ENCODE measurements around the gene RIPOR2.

The RIPOR2 gene

DNA sequence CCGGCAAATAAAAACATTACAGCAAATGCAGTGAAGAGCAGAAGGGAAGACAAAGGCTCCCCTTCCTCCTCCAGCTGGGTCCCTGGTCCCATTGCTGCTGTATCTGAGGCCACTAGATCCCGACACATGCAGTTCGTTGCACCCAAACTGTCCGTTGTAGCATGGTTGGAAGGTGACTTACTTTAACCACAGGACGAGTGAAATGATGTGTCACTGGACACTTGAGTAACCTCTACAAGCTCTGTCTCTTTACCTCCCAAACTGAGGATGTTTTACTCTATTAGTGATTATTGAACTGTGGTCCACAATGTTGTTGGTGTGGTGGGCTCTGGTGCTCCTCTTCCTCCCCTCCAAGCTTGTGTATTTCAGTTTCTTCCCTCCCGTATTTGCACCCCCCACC lies 90.9 kb downstream of the RIPOR2 start:
- no peak for DNase-seq (ENCODE audit: low read depth)

DNA sequence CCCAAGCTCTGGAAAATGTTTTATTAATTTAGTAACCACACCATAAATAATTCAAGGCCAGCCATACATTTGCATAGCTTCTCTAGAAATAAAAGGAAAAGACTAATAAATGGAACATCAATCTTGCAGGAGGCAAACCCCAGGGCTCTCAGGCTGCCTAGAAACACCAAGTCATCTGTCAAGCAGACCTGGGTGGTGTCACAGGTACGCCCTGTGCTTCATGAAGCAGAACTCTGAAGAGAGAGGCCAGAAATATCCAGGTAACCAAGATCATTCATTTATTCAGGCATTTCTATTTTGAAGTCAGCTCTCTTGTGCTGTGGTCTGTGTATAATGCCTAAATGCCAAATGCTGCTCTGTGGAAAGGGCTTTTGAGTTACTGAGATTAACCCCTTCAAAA lies 91.7 kb downstream of the RIPOR2 start:
- no peak for DNase-seq (ENCODE audit: low read depth)

DNA sequence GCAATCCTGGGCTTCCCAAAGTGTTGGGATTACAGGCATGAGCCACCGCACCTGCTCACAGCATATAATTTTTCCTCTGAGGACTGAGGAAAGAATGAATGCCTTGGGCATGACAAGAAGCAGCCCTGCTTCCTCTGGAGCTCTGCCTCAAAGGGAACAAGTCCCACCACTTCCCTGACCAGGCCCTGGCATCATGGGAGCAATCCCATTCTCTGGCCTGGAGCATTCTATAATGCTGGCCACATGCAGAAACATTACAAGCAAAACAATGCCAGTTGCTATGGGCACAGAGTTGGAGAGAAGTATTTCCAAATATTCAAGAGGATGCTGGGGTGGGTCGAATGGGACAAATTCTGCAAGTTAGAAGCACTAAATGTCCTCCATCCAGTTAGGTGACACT lies 95.6 kb downstream of the RIPOR2 start:
- no peak for DNase-seq (ENCODE audit: low read depth)

DNA sequence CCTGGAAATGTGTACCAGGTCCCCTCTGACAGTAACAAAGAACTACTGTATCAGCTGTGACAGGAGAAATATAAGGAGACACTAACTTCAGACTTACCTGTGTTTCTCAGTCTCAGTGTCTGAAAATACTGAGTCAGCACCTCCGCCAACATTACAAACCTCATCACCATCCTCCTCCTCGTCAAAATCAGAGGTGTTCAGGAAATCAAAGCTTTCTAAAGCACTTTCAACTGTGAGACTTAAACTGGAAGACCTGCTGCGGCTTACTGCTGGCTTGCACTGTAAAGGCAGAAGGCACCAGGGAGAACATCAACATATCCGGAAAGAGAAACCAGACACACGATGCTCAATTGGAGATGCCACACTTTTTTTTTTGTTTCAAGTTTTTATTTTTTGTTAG lies 96.8 kb downstream of the RIPOR2 start:
- no peak for DNase-seq (ENCODE audit: low read depth)

DNA sequence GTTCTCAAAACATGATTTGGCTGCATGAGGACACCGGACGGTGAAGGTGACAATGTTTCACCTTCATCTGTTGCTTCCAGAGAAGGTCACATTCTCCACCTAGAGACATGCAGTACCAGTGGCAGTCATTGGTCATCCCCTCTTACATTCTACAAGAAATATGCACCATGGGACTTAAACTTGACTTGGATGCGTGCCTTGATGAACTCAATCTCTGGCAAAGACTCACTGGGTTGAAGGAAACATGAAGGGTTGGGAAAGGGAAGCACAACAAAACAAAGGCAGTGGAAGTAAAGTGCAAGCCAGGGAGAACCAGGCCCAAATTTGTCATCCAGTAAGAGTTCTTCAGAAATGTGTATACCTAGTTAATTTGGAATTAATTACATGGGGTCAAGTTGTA lies 97.7 kb downstream of the RIPOR2 start:
- DNase-seq (ENCODE audit: low read depth): no peak

DNA sequence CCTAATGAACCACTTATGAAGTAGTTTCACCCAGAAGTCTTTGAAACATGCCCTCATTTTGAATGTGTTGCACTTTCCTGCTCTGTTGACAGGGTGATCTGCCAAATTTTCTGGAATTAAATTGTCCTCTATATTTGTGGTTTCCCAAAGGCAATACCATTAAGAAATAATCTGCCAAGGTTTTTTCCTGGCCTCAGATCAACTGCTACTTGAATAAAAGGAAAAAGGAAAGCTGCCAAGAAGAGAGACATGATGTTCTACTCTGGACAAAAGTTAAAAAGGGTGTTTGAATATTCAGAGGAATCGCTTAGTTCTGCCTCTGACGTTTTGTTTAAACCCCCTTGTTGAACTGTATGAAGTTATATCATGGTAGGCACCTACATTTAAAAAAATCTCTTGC lies 99.7 kb downstream of the RIPOR2 start:
- DNase-seq (ENCODE audit: low read depth): no peak

DNA sequence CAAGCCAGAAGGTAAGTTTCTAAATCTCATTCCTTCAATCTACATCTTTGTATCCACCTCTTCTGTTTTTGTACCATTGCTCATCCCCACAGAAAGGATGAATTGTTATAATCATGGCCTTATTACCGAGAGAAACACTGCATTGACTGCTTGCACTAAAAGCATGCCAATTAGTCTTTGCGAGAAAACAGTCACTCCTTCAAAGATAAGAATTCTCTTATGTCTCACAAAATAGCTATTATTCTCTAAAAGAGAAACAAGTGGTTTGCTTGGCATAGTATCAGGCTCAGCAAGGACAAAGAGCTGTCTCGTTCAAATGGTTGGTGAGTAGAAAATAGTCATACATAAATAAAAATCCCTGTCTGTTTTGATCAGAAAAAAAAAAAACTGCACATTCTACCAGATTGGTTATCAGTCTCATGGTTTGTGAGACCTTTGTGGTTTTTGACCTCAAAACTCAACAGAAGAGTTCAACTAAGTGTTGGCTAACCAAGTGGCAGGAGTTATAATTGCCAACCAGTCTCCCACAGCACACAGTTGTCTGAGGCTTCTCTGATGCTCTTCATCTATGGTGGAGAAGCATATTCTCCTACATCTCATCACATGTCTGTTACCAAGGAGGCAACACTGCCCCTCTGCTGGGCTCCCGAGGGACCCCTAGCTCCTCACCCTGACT lies 101.9 kb downstream of the RIPOR2 start:
- no peak for DNase-seq (ENCODE audit: low read depth)

DNA sequence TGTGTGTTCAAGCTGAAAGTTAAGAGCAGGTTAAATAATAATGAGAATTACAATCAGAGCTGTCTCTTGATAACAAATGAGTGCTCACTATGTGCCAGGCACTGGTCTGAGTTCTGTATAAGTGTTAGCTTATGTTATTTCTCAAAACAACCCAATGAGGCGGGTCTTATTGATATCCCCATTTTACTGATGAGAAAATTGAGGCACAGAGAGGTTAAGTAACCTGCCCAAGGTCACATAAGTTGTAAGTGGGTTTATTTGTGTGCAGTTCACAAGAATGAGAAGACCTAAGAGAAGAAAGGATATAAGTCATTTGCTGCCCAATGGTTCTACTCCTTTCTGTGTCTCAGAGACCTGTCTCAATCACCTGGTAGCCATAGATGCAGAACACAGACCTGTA lies 103.0 kb downstream of the RIPOR2 start:
- DNase-seq (ENCODE audit: low read depth): no peak

DNA sequence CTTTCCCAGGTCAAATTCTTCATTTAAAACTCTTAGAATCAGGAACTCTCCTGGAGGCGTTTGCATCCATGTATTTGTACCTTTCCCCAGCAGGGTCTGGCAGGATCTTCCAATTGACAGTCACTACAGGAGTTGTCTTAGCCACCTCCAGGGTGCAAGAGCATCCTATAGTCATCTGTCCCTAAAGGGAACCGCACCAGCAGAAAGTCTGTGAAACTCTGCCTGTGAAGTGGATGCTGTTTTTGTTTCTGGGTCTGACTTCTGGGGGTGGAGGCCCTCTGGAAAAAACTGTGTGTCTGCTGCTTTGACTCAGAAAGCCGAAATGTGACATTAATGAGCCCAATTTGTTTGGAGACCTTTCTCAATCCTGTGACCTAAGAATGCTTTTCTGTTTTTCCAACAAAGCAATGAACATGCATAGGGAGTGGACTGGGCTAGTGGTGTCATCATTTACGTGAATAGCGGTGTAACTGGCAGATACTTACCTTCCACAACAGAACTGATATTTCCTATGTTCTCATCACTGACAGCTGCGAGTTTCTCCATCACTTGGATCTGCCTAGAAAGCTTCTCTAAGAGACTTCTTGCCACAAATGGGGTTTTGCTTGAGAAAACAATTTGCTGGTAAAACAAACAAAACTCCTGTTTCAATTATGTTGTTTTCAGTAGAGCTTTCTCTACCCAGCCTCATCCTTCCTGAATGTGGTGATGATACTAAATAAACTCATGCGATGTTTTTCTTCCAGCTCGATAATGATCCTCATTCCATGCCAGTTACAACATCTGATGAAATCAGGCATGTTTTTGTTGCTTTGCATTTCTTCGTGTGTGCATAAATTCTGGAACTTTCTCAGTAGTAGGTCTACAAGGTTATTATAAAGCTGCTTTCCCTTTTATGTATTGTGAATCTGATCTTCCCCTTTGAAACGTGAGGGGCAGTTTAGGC lies 103.7 kb downstream of the RIPOR2 start:
- no peak for DNase-seq (ENCODE audit: low read depth)

DNA sequence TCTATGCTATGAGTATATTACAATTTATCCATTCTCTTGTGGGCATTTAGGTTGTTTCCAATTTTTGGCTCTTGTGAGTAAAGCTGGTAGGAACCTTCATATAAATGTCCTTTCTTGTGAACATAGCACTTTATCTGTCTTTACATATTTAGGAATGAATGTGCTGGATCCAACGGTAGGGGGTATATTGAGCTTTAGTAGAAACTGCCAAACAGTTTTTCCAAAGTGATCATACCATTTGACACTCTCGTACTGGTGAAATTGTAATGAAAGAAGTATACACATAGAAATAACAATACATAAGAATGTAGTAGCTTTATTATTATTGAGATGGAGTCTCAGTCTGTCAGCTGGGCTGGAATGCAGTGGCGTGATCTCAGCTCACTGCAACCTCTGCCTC lies 106.1 kb downstream of the RIPOR2 start:
- no peak for DNase-seq (ENCODE audit: low read depth)

DNA sequence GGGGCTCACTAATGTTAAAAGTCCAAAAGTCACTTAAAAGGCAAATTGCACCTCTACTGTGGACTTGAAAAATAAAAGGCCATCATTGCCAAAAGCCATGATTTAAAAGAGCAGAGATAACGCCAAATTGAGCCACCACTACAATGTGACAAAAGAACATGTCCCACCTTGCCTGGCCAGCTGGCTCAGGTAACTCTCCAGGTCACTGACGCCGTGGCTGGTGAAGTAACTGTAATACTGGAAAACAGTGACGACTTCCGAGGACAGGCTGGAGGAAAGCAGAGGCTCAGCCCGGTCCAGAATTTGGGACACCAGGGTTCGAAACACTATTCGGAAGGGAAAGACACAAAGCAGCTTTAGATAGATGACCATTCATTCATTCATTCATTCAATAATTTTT lies 107.8 kb downstream of the RIPOR2 start:
- no peak for DNase-seq (ENCODE audit: low read depth)

DNA sequence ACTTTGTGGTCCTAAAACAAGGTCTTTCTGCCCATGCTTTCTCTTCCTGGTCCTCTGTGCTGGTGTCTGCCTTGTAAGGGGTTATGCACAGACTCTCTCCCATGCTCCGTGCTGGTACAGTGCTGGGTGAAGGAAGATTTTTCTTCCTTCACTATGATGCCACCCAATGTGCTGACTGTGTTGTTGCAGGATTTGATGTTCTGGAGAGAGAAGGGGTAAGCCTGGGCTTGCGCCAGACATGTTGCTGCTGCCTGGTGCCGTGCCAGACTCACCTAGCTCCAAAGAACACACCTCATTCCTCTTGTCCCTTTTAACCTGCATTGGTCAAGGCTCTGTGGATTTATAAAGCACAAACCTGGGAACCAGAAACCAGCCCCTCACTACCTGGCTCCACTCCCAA lies 108.6 kb downstream of the RIPOR2 start:
- DNase-seq (ENCODE audit: low read depth): no peak

DNA sequence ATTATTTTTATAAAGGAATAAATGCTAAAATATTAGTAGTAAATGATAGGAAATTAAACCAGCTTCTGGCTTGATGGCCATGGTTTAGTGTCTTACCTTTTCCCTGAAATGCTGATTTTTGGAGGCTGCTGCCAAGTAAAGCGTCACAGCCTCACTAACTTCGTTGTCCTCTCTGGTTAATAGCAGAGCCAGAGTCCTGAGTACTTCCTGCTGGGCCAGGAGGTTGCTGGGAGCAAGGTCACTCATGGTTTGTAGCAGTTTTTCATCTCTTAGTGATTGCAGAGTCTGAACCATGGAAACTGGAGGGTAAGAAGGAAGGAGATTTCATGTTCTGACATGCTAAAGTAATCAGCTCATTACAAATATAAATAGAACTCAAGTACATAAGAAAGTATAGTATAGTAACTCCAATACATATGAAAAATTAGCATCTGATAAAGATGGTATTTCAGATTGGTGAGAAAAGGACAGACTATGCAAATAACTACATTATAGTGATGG lies 110.6 kb downstream of the RIPOR2 start:
- DNase-seq (ENCODE audit: low read depth): no peak

DNA sequence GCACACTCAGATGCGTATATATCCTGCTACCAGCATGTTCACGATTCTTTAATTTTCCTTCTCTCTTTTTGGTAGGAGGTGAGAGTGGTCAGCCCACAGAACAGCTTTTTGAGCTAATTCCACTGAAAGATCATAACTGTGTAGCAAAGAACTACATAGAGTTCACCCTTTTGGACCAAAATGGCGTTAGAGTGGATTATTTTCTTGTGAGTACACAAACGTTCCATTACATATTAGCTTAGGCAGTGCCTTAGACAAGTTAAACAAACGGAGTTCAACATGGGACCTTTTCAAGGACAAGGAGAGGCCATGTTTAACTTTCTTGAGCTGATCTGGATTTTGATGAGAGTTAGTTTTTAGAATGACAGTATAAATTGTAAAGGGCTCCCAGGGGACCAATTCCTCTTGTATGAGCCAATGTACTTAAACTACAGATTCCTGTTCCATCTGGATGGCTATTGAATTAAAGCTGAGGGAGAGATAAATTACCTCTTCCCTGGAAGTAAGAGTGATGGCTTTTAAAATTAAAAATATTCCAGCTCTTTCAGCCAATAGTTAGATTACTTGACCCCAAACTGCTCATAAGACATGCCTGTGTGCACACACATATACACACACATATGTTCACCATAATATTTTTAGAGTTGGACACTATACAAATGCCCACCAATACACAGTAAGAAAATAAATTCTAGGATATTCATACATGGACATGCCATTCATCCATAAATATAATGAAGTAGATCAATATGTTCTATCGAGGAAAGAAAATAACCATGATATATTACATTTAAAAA lies 111.4 kb downstream of the RIPOR2 start:
- DNase-seq (ENCODE audit: low read depth): no peak

DNA sequence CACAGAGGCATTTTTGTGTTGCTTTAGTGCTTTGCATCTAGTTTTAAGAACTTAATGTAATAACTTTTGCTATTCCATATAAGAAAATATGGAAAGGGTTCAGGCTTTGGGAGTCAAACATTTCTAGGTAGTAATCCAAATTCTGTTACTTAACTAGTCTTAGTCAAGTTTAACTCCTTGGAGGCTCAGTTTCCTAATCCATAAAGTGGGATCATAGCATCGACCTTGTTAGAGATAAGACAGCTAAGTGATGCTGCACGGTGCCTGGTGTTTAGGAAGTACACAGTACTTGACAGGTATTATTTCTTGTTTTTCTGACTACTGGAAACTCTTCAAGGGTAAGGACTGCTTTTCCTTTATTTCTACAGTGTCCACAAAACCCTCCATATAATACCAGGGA lies 112.6 kb downstream of the RIPOR2 start:
- DNase-seq (ENCODE audit: low read depth): no peak

DNA sequence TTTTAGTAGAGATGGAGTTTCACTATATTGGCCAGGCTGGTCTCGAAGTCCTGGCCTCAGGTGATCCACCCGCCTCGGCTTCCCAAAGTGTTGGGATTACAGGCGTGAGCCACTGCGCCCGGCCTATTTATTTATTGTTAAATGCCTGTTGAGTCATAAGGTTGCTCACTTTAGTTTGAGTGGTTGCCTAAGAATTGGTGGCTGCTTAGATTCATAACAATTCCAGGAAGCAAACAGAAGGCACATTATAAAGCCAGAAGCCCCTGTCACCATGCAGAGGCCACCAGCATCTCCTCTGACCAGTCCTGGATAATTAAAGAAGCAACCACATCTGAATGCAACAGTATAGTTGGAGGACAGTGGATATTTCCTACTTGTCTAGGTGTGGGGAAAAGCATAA lies 113.1 kb downstream of the RIPOR2 start:
- no peak for DNase-seq (ENCODE audit: low read depth)

DNA sequence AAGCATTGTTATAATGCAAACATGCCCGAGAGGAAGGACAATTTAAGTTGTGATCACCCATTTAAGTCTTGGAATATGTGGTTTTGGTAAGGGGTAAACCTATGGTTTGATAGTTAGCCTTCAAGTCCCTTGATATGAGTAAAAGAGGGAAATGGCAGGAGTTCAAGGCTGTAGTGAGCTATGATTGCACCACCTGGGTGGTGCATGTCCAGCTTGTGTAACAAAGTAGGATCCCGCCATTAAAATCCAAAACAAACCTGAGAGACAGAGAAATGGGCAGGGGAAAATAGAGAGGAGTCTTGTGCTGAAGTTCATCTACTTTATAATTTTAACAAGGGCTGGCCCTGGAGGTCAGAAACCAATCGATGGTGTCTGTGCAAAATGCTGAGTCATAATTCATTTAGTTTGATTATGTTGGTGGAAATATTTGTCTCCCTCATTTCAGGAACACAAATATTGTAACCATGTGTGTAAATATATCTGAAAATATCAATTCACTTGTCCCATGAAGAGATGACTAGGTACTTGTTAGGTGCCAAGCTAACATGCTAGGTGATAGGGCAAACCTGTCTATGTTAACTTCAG lies 113.8 kb downstream of the RIPOR2 start:
- DNase-seq (ENCODE audit: low read depth): no peak

DNA sequence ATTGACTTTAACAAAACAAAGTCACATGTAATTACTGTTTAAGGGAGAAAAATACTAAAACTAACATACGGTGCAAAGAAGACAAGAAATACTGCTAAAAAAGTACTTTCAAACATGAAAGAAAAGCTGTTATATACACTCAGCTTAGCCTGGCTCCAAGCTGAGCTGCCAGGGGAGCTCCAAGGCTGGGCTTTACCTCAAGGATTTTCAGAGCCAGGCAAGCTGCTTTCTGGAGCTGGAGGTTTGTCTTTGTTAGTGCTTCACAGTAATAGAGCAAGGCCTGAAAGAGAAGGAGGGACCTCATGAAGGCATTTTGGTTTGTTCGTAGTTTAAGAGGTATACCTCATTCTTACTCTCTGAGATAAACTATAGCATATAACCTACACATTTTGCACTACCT lies 117.4 kb downstream of the RIPOR2 start:
- DNase-seq (ENCODE audit: low read depth): no peak

DNA sequence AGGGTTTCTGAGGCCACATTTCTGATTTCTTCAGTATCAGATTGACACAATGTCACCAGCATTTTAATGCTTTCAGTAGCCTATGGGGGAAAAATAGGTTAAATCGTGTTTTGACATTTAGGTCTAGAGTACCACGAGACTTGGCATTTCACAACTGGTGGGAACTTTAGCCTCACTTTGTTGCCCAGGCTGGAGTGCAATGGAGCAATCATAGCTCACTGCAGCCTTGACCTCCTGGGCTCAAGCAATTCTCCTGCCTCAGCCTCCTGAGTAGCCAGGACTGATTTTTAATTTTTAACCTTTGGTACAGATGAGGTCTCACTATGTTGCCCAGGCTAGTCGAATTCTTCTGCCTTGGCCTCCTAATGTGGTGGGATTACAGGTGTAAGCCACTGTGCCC lies 126.0 kb downstream of the RIPOR2 start:
- no peak for DNase-seq (ENCODE audit: low read depth)

DNA sequence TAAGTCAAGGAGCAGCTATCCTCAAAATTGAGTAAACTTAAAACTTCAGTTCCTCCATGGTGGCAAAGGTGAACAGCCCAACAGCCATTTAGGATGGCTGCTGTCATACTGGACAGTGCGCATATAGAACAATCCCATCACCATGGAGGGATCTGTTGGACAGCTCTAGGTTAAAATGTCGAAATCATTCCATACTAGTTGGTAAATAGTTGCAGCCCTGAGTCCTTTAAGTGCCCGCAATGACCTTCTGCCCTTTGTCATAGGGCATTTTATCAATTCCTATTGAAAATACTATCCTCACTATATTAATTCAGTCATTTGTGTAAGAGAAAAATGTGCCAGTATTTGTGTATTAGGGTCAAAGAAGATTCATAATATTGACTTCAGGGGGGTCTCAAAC lies 128.2 kb downstream of the RIPOR2 start:
- DNase-seq (ENCODE audit: low read depth): no peak

DNA sequence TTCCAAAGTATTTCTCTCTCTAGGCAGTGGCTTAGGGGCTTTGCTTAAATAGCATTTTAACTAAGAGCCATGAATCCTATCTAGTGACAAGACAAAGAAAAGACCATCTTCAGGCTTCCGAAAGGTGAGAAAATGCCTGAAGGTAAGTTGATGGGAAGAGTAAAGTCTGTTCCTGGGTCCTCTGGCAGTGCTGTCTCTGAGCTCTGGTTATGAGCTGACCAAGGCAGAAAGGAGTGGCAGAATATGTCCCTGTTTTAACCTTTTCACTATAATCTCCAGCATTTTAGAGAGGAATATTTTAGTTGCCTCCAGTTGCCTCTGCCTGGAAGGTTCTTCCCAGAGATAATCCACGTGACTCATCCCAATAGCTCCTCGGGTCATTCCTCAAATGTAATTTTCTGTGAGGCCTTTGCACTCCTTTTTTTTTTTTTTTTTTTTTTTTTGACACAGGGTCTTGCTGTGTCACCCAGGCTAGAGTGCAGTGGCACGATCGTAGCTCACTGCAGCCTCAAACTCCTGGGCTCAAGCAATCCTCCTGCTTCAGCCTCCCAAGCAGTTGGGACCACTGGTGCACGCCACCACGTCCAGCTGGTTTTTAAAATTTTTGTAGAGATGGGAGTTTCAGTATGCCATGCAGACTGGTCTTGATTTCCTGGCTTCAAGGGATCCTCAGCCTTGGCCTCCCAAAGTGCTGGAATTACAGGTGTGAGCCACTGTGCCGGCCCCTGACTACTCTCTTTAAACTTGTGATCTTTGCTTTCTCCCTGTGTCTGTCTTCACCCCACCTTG lies 133.3 kb downstream of the RIPOR2 start:
- no peak for DNase-seq (ENCODE audit: low read depth)

All from activated T-helper 1 cell treated with Interleukin-2 at 50 U/mL for 16 hours (primary cell).